ENCODE measurements around the gene NEIL1. TPM values are rescaled to one million over a fixed set of nuclear protein-coding genes. Genes with fewer than 3 reads are reported as not detected.

Gene NEIL1, protein sequence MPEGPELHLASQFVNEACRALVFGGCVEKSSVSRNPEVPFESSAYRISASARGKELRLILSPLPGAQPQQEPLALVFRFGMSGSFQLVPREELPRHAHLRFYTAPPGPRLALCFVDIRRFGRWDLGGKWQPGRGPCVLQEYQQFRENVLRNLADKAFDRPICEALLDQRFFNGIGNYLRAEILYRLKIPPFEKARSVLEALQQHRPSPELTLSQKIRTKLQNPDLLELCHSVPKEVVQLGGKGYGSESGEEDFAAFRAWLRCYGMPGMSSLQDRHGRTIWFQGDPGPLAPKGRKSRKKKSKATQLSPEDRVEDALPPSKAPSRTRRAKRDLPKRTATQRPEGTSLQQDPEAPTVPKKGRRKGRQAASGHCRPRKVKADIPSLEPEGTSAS
- 24.8 and 32.6 TPM in 2 replicates for total RNA-seq

GRCh38 chr15:75346796-75347221, at the start of gene NEIL1:
TSS of gene NEIL1 (plus strand) at chr15:75347039. CDS start at chr15:75348906, 1,867 bp downstream.

DNA sequence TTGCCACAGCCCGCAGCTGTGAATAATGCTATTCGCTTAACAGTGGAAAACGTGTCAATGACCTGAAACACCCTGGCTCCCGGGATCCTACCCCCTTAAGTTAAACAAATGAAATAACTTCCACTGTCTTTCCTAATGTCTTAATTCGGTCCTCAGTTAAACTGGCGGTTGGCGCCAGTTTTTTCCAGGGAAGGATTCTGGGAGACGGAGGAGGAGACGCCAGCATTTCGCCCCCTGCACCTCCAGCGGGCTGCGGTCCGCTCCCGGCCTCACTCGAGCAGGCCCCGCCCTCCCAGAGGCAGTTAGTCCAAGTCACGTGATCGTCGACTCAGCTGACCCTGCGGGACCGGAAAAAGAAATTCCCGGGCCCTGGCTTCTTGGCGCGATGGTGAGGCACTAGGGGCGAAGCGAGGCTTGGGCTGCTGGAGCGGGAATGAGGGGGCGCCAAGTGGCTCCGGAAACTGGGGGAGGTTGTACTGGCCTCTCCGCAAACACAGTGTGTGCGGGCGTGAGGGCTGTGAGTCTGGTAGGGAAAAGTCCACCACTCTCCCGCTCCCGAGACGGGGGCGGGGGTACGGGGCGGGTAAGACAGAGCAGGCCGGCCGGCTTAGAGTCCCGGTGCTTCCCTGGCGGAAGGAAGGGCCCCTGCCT, 11.0 kb upstream of the NEIL1 start, which contains the start of gene COMMD4:
TSS of gene COMMD4 (plus strand) at position 359 of the 651 bp plus-strand sequence. CDS start at position 386, 27 bp downstream.

DNA sequence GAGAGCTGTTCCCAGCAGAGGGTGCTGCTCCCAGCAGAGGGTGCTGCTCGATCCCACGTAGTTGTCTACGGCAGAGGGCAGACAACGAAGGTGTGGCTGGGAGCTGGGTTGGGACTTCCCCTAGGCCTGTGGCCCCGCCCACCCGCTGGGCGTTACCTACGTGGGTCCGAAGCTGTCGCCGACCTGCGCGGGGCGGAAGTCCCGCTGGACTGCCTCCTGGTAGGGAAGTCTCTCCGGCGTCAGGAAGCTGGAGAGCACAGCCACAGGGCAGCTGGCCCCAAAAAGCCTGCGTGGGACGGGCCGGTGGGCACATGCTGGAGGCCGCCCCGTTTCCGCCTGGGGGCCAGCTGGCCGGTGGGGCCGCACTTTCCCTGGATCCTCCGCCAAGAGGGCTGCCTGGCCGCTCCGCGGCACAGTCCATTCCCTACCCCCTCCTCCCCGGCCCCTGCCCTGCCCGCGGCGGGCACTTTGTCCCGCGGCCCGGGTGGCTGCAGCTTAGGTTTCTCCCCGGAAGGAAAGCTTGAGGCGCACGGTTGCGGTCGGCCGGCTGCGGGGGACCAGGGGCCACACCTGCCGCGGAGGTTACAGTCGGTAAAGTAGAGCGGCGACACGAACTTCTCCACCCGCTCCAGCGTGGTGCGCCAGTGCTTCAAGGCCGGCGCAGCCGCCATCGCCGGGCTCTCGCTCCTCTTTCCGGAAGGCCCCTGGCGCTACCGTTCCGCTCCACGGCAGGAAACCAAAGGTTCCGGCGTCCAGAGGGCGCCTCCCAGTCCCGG, 21.3 kb downstream of the NEIL1 start, which contains the start of gene MAN2C1:
TSS of gene MAN2C1 (minus strand) at position 695 of the 776 bp plus-strand sequence. CDS start at position 671, 24 bp downstream.

Other genes starting within 250 kb of the NEIL1 start
- 16.0 and 18.9 TPM in 2 replicates for gene C15orf39, start 145.2 kb upstream of the NEIL1 start, total RNA-seq
- gene GOLGA6C, start 88.7 kb upstream of the NEIL1 start, total RNA-seq = not detected in 2 replicates
- not detected in 2 replicates for gene GOLGA6D, start 64.2 kb upstream of the NEIL1 start, total RNA-seq
- gene COMMD4, start 11.0 kb upstream of the NEIL1 start, total RNA-seq = 67.6 and 68.9 TPM in 2 replicates
- gene MAN2C1, start 21.6 kb downstream of the NEIL1 start, total RNA-seq = 158 and 204 TPM in 2 replicates
- 34.0 and 35.7 TPM in 2 replicates for gene SIN3A, start 104.7 kb downstream of the NEIL1 start, total RNA-seq
- 24.8 and 27.2 TPM in 2 replicates for gene PTPN9, start 232.3 kb downstream of the NEIL1 start, total RNA-seq

All from vein endothelial cell (primary cell).